ENCODE results near the gene P2RY12. TPM values are rescaled to one million over a fixed set of nuclear protein-coding genes. Genes with fewer than 3 reads are reported as not detected.

The P2RY12 gene
- total and polyA plus RNA-seq, 2 of the 8 experiments (the other 6 are each of a cell fraction or from before 2014, with no cell fraction given) = not detected

DNA sequence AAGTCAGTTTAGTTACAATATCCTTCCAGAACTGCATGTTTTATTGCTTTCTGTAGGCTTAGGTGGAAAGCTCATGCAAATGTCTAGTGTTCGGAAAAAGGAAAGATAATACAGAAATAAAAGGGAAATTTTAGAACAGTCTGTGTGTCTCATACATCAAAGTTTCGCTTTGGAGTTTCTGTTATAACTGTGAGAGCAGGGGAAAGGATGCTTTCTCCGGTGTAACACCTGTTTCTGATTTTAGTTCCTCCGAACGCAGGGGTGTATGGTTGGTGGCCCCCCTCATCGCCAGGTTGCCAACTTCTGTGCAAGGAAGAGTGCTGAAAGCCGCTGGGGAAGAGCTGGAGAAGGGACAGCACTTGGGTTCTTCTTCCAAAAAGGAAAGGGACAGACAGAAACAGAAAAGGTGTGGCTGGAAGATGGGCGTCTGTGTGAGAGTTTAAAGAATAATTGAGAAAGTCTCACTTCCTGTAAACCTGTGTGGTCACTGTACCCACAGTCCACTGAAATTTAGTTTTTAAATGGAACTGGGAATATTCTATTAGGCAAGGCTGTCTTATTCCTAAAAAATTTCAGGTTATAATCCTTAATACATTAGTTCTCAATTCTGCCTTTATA lies 6.7 kb downstream of the P2RY12 start (continued):
- TF ChIP-seq, protein P1, sequence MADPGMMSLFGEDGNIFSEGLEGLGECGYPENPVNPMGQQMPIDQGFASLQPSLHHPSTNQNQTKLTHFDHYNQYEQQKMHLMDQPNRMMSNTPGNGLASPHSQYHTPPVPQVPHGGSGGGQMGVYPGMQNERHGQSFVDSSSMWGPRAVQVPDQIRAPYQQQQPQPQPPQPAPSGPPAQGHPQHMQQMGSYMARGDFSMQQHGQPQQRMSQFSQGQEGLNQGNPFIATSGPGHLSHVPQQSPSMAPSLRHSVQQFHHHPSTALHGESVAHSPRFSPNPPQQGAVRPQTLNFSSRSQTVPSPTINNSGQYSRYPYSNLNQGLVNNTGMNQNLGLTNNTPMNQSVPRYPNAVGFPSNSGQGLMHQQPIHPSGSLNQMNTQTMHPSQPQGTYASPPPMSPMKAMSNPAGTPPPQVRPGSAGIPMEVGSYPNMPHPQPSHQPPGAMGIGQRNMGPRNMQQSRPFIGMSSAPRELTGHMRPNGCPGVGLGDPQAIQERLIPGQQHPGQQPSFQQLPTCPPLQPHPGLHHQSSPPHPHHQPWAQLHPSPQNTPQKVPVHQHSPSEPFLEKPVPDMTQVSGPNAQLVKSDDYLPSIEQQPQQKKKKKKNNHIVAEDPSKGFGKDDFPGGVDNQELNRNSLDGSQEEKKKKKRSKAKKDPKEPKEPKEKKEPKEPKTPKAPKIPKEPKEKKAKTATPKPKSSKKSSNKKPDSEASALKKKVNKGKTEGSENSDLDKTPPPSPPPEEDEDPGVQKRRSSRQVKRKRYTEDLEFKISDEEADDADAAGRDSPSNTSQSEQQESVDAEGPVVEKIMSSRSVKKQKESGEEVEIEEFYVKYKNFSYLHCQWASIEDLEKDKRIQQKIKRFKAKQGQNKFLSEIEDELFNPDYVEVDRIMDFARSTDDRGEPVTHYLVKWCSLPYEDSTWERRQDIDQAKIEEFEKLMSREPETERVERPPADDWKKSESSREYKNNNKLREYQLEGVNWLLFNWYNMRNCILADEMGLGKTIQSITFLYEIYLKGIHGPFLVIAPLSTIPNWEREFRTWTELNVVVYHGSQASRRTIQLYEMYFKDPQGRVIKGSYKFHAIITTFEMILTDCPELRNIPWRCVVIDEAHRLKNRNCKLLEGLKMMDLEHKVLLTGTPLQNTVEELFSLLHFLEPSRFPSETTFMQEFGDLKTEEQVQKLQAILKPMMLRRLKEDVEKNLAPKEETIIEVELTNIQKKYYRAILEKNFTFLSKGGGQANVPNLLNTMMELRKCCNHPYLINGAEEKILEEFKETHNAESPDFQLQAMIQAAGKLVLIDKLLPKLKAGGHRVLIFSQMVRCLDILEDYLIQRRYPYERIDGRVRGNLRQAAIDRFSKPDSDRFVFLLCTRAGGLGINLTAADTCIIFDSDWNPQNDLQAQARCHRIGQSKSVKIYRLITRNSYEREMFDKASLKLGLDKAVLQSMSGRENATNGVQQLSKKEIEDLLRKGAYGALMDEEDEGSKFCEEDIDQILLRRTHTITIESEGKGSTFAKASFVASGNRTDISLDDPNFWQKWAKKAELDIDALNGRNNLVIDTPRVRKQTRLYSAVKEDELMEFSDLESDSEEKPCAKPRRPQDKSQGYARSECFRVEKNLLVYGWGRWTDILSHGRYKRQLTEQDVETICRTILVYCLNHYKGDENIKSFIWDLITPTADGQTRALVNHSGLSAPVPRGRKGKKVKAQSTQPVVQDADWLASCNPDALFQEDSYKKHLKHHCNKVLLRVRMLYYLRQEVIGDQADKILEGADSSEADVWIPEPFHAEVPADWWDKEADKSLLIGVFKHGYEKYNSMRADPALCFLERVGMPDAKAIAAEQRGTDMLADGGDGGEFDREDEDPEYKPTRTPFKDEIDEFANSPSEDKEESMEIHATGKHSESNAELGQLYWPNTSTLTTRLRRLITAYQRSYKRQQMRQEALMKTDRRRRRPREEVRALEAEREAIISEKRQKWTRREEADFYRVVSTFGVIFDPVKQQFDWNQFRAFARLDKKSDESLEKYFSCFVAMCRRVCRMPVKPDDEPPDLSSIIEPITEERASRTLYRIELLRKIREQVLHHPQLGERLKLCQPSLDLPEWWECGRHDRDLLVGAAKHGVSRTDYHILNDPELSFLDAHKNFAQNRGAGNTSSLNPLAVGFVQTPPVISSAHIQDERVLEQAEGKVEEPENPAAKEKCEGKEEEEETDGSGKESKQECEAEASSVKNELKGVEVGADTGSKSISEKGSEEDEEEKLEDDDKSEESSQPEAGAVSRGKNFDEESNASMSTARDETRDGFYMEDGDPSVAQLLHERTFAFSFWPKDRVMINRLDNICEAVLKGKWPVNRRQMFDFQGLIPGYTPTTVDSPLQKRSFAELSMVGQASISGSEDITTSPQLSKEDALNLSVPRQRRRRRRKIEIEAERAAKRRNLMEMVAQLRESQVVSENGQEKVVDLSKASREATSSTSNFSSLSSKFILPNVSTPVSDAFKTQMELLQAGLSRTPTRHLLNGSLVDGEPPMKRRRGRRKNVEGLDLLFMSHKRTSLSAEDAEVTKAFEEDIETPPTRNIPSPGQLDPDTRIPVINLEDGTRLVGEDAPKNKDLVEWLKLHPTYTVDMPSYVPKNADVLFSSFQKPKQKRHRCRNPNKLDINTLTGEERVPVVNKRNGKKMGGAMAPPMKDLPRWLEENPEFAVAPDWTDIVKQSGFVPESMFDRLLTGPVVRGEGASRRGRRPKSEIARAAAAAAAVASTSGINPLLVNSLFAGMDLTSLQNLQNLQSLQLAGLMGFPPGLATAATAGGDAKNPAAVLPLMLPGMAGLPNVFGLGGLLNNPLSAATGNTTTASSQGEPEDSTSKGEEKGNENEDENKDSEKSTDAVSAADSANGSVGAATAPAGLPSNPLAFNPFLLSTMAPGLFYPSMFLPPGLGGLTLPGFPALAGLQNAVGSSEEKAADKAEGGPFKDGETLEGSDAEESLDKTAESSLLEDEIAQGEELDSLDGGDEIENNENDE (IDR thresholded peaks at IDR 0.05; ENCODE audit: insufficient replicate concordance, low read length) = no peak
- no peak for TF ChIP-seq RFX5 (IDR thresholded peaks at IDR 0.05; ENCODE audit: borderline replicate concordance, low read depth, low read length)
- no peak for TF ChIP-seq SP1 (IDR thresholded peaks at IDR 0.05; ENCODE audit: low read depth, low read length)
- TF ChIP-seq, protein P2, sequence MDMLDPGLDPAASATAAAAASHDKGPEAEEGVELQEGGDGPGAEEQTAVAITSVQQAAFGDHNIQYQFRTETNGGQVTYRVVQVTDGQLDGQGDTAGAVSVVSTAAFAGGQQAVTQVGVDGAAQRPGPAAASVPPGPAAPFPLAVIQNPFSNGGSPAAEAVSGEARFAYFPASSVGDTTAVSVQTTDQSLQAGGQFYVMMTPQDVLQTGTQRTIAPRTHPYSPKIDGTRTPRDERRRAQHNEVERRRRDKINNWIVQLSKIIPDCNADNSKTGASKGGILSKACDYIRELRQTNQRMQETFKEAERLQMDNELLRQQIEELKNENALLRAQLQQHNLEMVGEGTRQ (IDR thresholded peaks at IDR 0.05; ENCODE audit: low read length) = no peak
- TF ChIP-seq NANOG (IDR thresholded peaks at IDR 0.05; ENCODE audit: insufficient read depth, low read depth, low read length, poor library complexity, severe bottlenecking) = no peak
- no peak for TF ChIP-seq FOSL1 (IDR thresholded peaks at IDR 0.05; ENCODE audit: insufficient read depth, low read depth, low read length)
- TF ChIP-seq, protein P3, sequence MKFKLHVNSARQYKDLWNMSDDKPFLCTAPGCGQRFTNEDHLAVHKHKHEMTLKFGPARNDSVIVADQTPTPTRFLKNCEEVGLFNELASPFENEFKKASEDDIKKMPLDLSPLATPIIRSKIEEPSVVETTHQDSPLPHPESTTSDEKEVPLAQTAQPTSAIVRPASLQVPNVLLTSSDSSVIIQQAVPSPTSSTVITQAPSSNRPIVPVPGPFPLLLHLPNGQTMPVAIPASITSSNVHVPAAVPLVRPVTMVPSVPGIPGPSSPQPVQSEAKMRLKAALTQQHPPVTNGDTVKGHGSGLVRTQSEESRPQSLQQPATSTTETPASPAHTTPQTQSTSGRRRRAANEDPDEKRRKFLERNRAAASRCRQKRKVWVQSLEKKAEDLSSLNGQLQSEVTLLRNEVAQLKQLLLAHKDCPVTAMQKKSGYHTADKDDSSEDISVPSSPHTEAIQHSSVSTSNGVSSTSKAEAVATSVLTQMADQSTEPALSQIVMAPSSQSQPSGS (IDR thresholded peaks at IDR 0.05; ENCODE audit: low read length) = no peak

Data from H1 (cell line).